ENCODE measurements around the gene MAPKBP1.
"Not testable (repeated sequence)": the region's sequence is repeated elsewhere in the genome, so short reads cannot be mapped to it uniquely, and the experiment has no call there.

The MAPKBP1 gene

DNA sequence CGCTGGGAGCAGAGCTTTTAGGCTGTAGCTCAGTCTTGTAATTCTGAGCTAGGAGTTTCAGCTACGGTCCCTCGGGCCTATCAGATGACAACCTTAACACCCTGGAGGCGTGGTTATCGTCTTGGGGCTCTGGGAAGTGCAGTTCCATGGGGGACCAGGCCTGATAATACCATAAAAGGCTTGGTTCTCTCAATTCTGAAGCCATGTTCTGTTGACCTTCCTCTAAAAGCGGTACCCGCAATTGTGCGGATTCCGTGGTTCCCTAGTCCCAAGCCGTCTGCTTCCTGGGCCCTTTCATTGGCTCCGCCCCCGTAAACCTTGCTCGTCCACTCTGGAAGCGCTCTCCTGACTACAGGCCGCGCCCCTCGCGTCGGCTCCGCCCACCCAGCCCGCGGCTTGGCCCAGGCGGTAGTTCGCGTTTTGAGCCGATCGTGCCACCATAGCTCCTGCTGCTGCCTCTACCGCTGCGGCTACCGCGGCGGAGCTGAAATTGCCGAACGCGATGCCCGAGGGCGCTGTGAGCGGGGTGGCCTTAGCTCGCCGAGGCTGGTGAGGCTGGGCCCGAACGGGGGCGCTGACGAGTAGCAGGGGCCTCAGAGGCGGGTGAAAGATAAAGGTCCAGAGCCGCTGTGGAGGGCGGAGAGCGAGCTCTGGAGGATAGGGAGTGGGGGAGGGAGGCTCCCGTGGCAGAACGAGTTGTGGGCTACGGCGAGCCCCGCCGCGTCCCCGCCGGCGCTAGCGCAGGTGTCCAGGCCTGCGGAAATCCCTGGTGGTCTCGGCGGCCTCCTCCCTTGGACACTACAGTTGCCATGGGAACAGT, at the start of gene MAPKBP1:
MAPKBP1 (plus strand) TSS at position 423 of the 820 bp plus-strand sequence. CDS start 792 bp downstream, outside the sequence.
- TF ChIP-seq CTCF (IDR thresholded peaks at IDR 0.05; ENCODE audit: low read depth, low read length, missing control alignments), result peak; percentile 73
- H3K4me3 ChIP-seq (ENCODE audit: low read depth, low read length), result peak within 1 kb of the TSS; percentile 77
- peak; percentile 94 for DNase-seq (ENCODE audit: low read depth)

DNA sequence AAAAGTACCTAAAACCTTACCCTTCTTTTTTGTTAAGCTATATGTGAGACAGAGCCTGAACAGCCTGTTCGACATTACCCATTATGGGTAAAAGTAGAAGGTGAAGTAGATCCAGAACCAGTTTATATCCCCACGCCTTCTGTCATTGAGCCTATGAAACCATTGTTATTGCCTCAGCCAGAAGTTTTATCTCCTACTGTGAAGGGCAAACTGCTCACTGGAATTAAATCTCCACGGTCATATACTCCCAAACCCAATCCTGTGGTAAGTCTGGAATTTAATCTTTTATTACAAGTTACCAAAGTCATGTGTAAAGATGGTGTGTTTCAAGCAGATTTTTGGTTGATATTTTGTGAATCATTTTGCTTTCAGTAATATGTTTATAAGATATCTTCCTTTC, 47.1 kb upstream of the MAPKBP1 start:
- TF ChIP-seq CTCF (IDR thresholded peaks at IDR 0.05; ENCODE audit: low read depth, low read length, missing control alignments), result no peak
- no peak for DNase-seq (ENCODE audit: low read depth)
- H3K4me3 ChIP-seq (ENCODE audit: low read depth, low read length), result no peak overlapping the region

DNA sequence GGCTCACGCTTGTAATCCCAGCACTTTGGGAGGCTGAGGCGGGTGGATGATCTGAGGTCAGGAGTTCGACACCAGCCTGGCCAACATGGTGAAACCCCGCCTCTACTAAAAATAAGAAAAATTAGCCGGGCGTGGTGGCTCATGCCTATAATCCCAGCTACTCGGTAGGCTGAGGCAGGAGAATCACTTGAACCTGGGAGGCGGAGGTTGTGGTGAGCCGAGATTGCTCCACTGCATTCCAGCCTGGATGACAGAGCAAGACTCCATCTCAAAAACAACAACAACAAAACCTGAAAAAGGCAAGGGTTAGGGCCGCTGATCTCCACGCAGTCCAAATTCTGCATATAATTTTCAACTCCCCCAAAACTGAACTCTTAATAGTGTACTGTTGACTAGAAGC, 46.2 kb upstream of the MAPKBP1 start:
- not testable (repeated sequence) for DNase-seq (ENCODE audit: low read depth); H3K4me3 ChIP-seq (ENCODE audit: low read depth, low read length)

- no peak overlapping the region for H3K4me3 ChIP-seq (ENCODE audit: low read depth, low read length)
- no peak for DNase-seq (ENCODE audit: low read depth)
- no peak for TF ChIP-seq CTCF (IDR thresholded peaks at IDR 0.05; ENCODE audit: low read depth, low read length, missing control alignments)
These were observed 43.7 kb upstream of the MAPKBP1 start for GRCh38 chr15:41730543-41730942.

GRCh38 chr15:41732483-41732882, 41.8 kb upstream of the MAPKBP1 start:
- TF ChIP-seq CTCF (IDR thresholded peaks at IDR 0.05; ENCODE audit: low read depth, low read length, missing control alignments), result no peak
- no peak overlapping the region for H3K4me3 ChIP-seq (ENCODE audit: low read depth, low read length)

DNA sequence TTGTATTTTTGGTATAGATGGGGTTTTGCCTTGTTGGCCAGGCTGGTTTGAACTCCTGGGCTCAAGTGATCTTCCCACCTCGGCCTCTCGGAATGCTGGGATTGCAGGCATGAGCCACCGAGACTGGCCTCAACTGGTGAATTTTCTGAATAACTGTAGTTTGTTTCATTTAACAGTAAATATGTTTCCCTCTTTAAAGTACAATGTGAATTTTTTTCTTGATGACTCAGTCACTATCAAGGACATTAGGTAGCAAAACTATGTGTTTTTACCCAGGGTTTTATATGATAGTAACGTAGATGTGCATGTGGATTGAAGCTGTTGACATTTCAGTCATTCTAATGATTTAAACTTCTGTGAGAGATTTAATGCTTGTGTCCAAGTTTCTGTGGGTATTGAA, 40.2 kb upstream of the MAPKBP1 start:
- no peak overlapping the region for H3K4me3 ChIP-seq (ENCODE audit: low read depth, low read length)
- no peak for TF ChIP-seq CTCF (IDR thresholded peaks at IDR 0.05; ENCODE audit: low read depth, low read length, missing control alignments)
- no peak for DNase-seq (ENCODE audit: low read depth)

More at GRCh38 chr15:41732483-41732882, 41.8 kb upstream of the MAPKBP1 start:
- DNase-seq (ENCODE audit: low read depth), result no peak

DNA sequence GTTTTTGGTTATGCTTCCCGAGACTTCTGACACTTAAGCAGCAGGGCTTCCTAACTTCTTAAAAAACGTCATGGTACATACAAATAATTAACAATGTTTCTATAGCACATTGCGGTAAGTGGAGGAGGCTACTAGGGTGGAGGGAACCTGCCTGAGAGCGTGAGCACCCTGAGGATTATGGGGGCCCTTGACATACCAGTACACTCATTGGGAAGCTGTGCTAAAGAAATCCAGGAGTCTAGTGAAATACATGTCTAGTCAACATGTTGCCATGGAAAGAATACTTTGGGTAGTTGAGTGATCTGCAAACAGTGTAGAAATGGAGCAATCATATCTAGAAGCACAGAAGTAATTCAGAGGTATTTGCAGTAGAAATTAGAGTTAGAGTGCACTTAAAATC, 39.2 kb upstream of the MAPKBP1 start:
- no peak for DNase-seq (ENCODE audit: low read depth)
- H3K4me3 ChIP-seq (ENCODE audit: low read depth, low read length), result no peak overlapping the region
- TF ChIP-seq CTCF (IDR thresholded peaks at IDR 0.05; ENCODE audit: low read depth, low read length, missing control alignments), result no peak

DNA sequence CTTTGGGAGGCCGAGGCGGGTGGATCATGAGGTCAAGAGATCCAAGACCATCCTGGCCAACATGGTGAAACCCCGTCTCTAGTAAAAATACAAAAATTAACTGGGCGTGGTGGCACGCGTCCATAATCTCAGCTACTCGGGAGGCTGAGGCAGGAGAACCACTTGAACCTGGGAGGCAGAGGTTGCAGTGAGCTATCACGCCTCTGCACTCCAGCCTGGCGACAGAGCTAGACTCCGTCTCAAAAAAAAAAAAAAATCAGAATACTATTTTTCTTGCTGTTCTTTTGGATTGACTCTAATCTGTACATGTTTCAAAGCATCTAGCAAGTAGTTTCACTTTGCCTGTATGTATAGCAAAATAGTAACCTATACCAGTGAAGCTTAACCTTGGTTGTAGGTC, 38.8 kb upstream of the MAPKBP1 start:
- H3K4me3 ChIP-seq (ENCODE audit: low read depth, low read length); DNase-seq (ENCODE audit: low read depth): not testable (repeated sequence)

Data from GM12864 (cell line).